Panc1 (cell line): ENCODE results near the gene SNRK. TPM values are rescaled to one million over a fixed set of nuclear protein-coding genes. Genes with fewer than 3 reads are reported as not detected.

Experiments
- ATAC-seq: fragments of 200-7000 bp; cut with Tn5 transposase; 2 replicates; pipeline ENCODE4 v1.9.1; 2020; ENCODE audit warnings: mild to moderate bottlenecking, moderate library complexity
- BruUV-seq: library from RNA; stranded (reverse); fragments of 400-500 nt; replicated peaks from 2 replicates; lab custom pipeline; 2021; lab: Mats Ljungman, UMichigan
- CTCF ChIA-PET: fragments of 300-600 bp; sonication (Branson Sonifier 250); formaldehyde crosslinking; loops from one replicate; lab custom pipeline; 2022; ENCODE audit warnings: antibody characterized with exemption; lab: Charles Lee
- POLR2A ChIA-PET: fragments of 300-600 bp; sonication (Branson Sonifier 250); formaldehyde crosslinking; loops from one replicate; lab custom pipeline; 2022; ENCODE audit warnings: antibody characterized with exemption; lab: Charles Lee
- DNase-seq: peaks from one replicate; pipeline ENCODE4 v3.0.0-alpha.2; 2010; ENCODE audit warnings: low read depth, low spot score
- H3K27ac ChIP-seq: 2 replicates; pipeline ENCODE4 v1.5.1; 2011; ENCODE audit warnings: mild to moderate bottlenecking, low read length, inconsistent platforms
- H3K27me3 ChIP-seq: fragments of 200-500 bp; sonication (Bioruptor generic); 2 replicates; pipeline ENCODE4 v1.6.0; 2014; ENCODE audit warnings: low read length, inconsistent platforms; ENCODE audit not compliant: control insufficient read depth, insufficient read depth
- H3K36me3 ChIP-seq: fragments of 200-500 bp; sonication (Bioruptor generic); 2 replicates; pipeline ENCODE4 v1.5.1; 2014; ENCODE audit warnings: inconsistent platforms, mild to moderate bottlenecking, low read length, moderate library complexity; ENCODE audit not compliant: control insufficient read depth, insufficient read depth
- H3K4me1 ChIP-seq: 2 replicates; pipeline ENCODE4 v1.5.1; 2011; ENCODE audit warnings: inconsistent platforms, mild to moderate bottlenecking, low read length, moderate library complexity; ENCODE audit not compliant: control insufficient read depth, insufficient read depth
- H3K4me3 ChIP-seq, 2 experiments: 2 replicates each; pipeline ENCODE4 v1.5.1; 2011 to 2012; ENCODE audit warnings: low read depth in 2 of 2, low read length in 2 of 2, mild to moderate bottlenecking in 2 of 2, inconsistent platforms in 1 of 2, moderate library complexity in 1 of 2
- H3K9me3 ChIP-seq: fragments of 200-500 bp; sonication (Bioruptor generic); 2 replicates; pipeline ENCODE4 v1.5.1; 2014; ENCODE audit warnings: low read depth, mild to moderate bottlenecking, inconsistent platforms, low read length, moderate library complexity; ENCODE audit not compliant: control insufficient read depth, insufficient read depth
- CTCF ChIP-seq: fragments of 450-650 bp; IDR thresholded peaks from 2 replicates; pipeline ENCODE4 v1.5.1; 2017; ENCODE audit warnings: mild to moderate bottlenecking
- POLR2AphosphoS5 ChIP-seq: IDR thresholded peaks from 2 replicates; pipeline ENCODE4 v1.6.1; 2012; ENCODE audit warnings: mild to moderate bottlenecking, low read depth, low read length, moderate library complexity
- SIN3A ChIP-seq: IDR thresholded peaks from 2 replicates; pipeline ENCODE4 v1.6.1; 2012; ENCODE audit warnings: low read depth, mild to moderate bottlenecking, low read length, moderate library complexity, borderline replicate concordance; ENCODE audit not compliant: insufficient read depth
- TCF7L2 ChIP-seq: IDR thresholded peaks from 2 replicates; pipeline ENCODE4 v1.6.1; 2011; ENCODE audit warnings: mild to moderate bottlenecking, low read depth, low read length, inconsistent platforms
- in situ Hi-C: cut with HindIII; loops from 2 replicates; pipeline ENCODE4 v1.10.0; 2016; ENCODE audit warnings: low sequenced_read_pairs, low pct_unique_long_range_greater_than_20kb
- intact Hi-C: fragments of 100-400 bp; cut with micrococcal nuclease; formaldehyde crosslinking; loops from one replicate; pipeline ENCODE4 v1.10.0; 2022; ENCODE audit not compliant: unreplicated experiment
- total RNA-seq: library from RNA; stranded (reverse); gene quantifications from one replicate; pipeline ENCODE4 v1.2.1, GENCODE V29; 2021; ENCODE audit not compliant: unreplicated experiment
- TF ChIP-seq, protein P1 (sequence below), 2 experiments: IDR thresholded peaks; 2 replicates each; pipeline ENCODE4 v1.6.1; 2011 to 2012; ENCODE audit warnings: low read depth in 2 of 2, control low read depth in 1 of 2, low read length in 1 of 2, mild to moderate bottlenecking in 1 of 2, moderate library complexity in 1 of 2; ENCODE audit not compliant: insufficient read depth in 1 of 2

SNRK gene
- total RNA-seq, 1 experiment from 2014 or later: 11.0 TPM

GRCh38 chr3:43285644-43286043, 696 bp upstream of the SNRK start:
- DNase-seq (no peak), ATAC-seq (no peak)
- H3K4me3 ChIP-seq: peak overlapping the region; percentile 60 to 66
- no peaks in the 10 kb centered on the region for H3K9me3 ChIP-seq
- BruUV-seq: no TSS peak
- intact Hi-C loops: no loop called here
- no peaks in the 10 kb centered on the region for H3K36me3 ChIP-seq
- in situ Hi-C loops: no loop called here
- TF ChIP-seq POLR2AphosphoS5 (no peak), SIN3A (no peak), TCF7L2 (no peak), CTCF (no peak)
- TF ChIP-seq, protein P1, sequence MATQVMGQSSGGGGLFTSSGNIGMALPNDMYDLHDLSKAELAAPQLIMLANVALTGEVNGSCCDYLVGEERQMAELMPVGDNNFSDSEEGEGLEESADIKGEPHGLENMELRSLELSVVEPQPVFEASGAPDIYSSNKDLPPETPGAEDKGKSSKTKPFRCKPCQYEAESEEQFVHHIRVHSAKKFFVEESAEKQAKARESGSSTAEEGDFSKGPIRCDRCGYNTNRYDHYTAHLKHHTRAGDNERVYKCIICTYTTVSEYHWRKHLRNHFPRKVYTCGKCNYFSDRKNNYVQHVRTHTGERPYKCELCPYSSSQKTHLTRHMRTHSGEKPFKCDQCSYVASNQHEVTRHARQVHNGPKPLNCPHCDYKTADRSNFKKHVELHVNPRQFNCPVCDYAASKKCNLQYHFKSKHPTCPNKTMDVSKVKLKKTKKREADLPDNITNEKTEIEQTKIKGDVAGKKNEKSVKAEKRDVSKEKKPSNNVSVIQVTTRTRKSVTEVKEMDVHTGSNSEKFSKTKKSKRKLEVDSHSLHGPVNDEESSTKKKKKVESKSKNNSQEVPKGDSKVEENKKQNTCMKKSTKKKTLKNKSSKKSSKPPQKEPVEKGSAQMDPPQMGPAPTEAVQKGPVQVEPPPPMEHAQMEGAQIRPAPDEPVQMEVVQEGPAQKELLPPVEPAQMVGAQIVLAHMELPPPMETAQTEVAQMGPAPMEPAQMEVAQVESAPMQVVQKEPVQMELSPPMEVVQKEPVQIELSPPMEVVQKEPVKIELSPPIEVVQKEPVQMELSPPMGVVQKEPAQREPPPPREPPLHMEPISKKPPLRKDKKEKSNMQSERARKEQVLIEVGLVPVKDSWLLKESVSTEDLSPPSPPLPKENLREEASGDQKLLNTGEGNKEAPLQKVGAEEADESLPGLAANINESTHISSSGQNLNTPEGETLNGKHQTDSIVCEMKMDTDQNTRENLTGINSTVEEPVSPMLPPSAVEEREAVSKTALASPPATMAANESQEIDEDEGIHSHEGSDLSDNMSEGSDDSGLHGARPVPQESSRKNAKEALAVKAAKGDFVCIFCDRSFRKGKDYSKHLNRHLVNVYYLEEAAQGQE (IDR thresholded peaks at IDR 0.05; ENCODE audit: insufficient read depth in 1 of 2, low read depth in 2 of 2, low read length in 1 of 2): no peak
- 0 out of 2 replicates have a peak overlapping the region, but pooled peaks have one; percentile 51 for H3K27ac ChIP-seq
- peaks cover 13% of the 10 kb centered on the region for H3K4me1 ChIP-seq
- ChIA-PET CTCF (interaction anchor here (0.5 kb wide), 1 partner anchor 50 kb away, joined by 3 read pairs; no protein-coding TSS in a partner anchor), POLR2A (interaction anchor here (0.6 kb wide), 1 partner anchor 225 kb away, joined by 4 read pairs; no protein-coding TSS in a partner anchor)
- H3K27me3 ChIP-seq: peaks cover 3% of the 10 kb centered on the region; the same call in 1 of the 2 replicates

DNA sequence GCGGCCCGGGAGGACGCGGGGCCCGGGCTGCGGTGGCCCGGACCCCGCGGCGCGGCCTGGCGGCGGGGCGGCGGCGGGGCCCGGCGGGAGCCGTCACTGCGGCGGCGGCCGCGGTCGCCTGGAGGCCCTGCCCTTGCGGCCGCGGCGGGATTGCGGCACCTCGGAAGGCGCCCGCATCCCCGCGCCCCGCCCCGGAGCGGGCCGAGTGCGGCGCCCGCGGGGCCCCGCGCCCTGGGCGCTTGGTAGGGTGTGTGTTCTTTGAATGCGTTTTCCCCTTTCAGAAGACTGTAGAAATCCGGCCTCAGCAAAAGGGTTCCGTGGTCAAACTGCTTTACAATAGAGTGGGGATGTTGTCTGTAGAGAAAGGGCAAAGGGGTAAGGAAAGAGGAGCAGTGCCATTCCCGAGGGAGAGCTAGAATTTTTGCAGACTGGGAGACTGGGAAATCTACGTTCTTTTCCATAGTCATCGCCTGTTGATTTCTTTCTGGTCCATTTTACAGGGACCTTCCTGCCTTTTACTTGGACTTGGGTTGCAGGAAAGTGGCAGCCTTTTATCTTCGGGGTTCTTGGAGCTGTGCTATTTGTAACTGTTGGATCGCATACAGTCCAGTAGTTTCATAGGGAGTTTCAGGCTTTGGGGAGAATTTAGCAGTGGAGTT, 630 bp downstream of the SNRK start:
- in situ Hi-C loops (no loop called here), intact Hi-C loops (no loop called here)
- TF ChIP-seq CTCF (no peak), SIN3A (no peak), TCF7L2 (no peak), POLR2AphosphoS5 (no peak)
- TF ChIP-seq, protein P1 (IDR thresholded peaks at IDR 0.05; ENCODE audit: insufficient read depth in 1 of 2, low read depth in 2 of 2, low read length in 1 of 2): no peak
- Histone ChIP-seq H3K4me1 (peaks cover 13% of the 10 kb centered on the region), H3K9me3 (no peaks in the 10 kb centered on the region), H3K4me3 (peak overlapping the region; percentile 66 to 87), H3K36me3 (no peaks in the 10 kb centered on the region), H3K27ac (peak overlapping the region; percentile 79), H3K27me3 (no peaks in the 10 kb centered on the region)
- ATAC-seq (peak; percentile 67), DNase-seq (no peak)
- ChIA-PET CTCF (no interaction called here), POLR2A (no interaction called here)
- no TSS peak for BruUV-seq
